Liver (tissue), 9 donors: ENCODE results near the gene HSPG2. TPM values are rescaled to one million over a fixed set of nuclear protein-coding genes. Genes with fewer than 3 reads are reported as not detected.

Source experiments
- DNase-seq: peaks from one replicate; pipeline ENCODE4 v3.0.0-alpha.2; 2017; ENCODE audit warnings: low spot score
- H3K27ac ChIP-seq, 2 donors: one replicate each; pipeline ENCODE4 v1.7.0; 2013; ENCODE audit warnings: inconsistent platforms in 2 of 2, low read length in 2 of 2, control low read depth in 1 of 2, low read depth in 1 of 2, mild to moderate bottlenecking in 1 of 2
- H3K27me3 ChIP-seq, 4 donors: one replicate each; pipeline versions ENCODE4 v1.6.1 to v1.7.0; 2013; ENCODE audit warnings: low read length in 3 of 4, inconsistent platforms in 1 of 4, mild to moderate bottlenecking in 1 of 4, moderate library complexity in 1 of 4; ENCODE audit not compliant: control insufficient read depth in 4 of 4, insufficient read depth in 4 of 4
- H3K36me3 ChIP-seq, 4 donors: one replicate each; pipeline versions ENCODE4 v1.6.1 to v1.7.0; 2013; ENCODE audit warnings: low read length in 3 of 4, mild to moderate bottlenecking in 3 of 4, low read depth in 1 of 4, moderate library complexity in 1 of 4; ENCODE audit not compliant: control insufficient read depth in 4 of 4, insufficient read depth in 3 of 4
- H3K4me1 ChIP-seq, 4 donors: one replicate each; pipeline versions ENCODE4 v1.6.1 to v1.7.0; 2013; ENCODE audit warnings: low read length in 3 of 4, mild to moderate bottlenecking in 3 of 4, moderate library complexity in 1 of 4; ENCODE audit not compliant: control insufficient read depth in 4 of 4, insufficient read depth in 4 of 4
- H3K4me3 ChIP-seq, 3 donors: one replicate each; pipeline versions ENCODE4 v1.6.1 to v1.7.0; 2013; ENCODE audit warnings: low read length in 3 of 3, control low read depth in 1 of 3, low read depth in 1 of 3, mild to moderate bottlenecking in 1 of 3
- H3K9ac ChIP-seq, 2 donors: one replicate each; pipeline ENCODE4 v1.7.0; 2013; ENCODE audit warnings: low read length in 2 of 2, mild to moderate bottlenecking in 2 of 2, moderate library complexity in 2 of 2, control low read depth in 1 of 2, low read depth in 1 of 2
- H3K9me3 ChIP-seq, 4 donors: one replicate each; pipeline versions ENCODE4 v1.6.1 to v1.7.0; 2013; ENCODE audit warnings: low read length in 3 of 4; ENCODE audit not compliant: control insufficient read depth in 4 of 4
- ATF3 ChIP-seq: IDR thresholded peaks from 2 replicates; pipeline ENCODE4 v1.6.1; 2016; ENCODE audit warnings: antibody characterized with exemption
- CTCF ChIP-seq: fragments of 150-350 bp; IDR thresholded peaks from 2 replicates; pipeline ENCODE4 v1.5.1; 2017; ENCODE audit warnings: improper control_type of control experiment, low read depth, low read length; ENCODE audit not compliant: missing input control
- EGR1 ChIP-seq, 2 donors: IDR thresholded peaks; 2 replicates each; pipeline ENCODE4 v1.6.1; 2016 to 2018; ENCODE audit warnings: antibody characterized with exemption in 2 of 2, low read depth in 2 of 2
- FOXA1 ChIP-seq: IDR thresholded peaks from 2 replicates; pipeline ENCODE4 v1.6.1; 2016; ENCODE audit warnings: antibody characterized with exemption
- FOXA2 ChIP-seq: IDR thresholded peaks from 2 replicates; pipeline ENCODE4 v1.6.1; 2016; ENCODE audit warnings: antibody characterized with exemption
- GABPA ChIP-seq, 2 donors: IDR thresholded peaks in 1 of 2; conservative IDR thresholded peaks in 1 of 2; 2 replicates each; pipeline ENCODE4 v1.6.1; 2016; ENCODE audit warnings: antibody characterized with exemption in 2 of 2, mild to moderate bottlenecking in 1 of 2, moderate library complexity in 1 of 2
- HNF4A ChIP-seq, 2 donors: conservative IDR thresholded peaks; 2 replicates each; pipeline ENCODE4 v1.6.1; 2016; ENCODE audit warnings: antibody characterized with exemption in 2 of 2, mild to moderate bottlenecking in 2 of 2
- HNF4G ChIP-seq: IDR thresholded peaks from 2 replicates; pipeline ENCODE4 v1.6.1; 2016; ENCODE audit warnings: antibody characterized with exemption
- JUND ChIP-seq, 2 donors: IDR thresholded peaks; 2 replicates each; pipeline ENCODE4 v1.6.1; 2016; ENCODE audit warnings: antibody characterized with exemption in 2 of 2
- MAX ChIP-seq: IDR thresholded peaks from 2 replicates; pipeline ENCODE4 v1.6.1; 2016; ENCODE audit warnings: antibody characterized with exemption
- NR2F2 ChIP-seq: IDR thresholded peaks from 2 replicates; pipeline ENCODE4 v1.6.1; 2016; ENCODE audit warnings: antibody characterized with exemption
- RAD21 ChIP-seq, 2 donors: IDR thresholded peaks; 2 replicates each; pipeline ENCODE4 v1.6.1; 2016; ENCODE audit warnings: antibody characterized with exemption in 2 of 2, mild to moderate bottlenecking in 2 of 2
- REST ChIP-seq: IDR thresholded peaks from 2 replicates; pipeline ENCODE4 v1.6.1; 2016; ENCODE audit warnings: antibody characterized with exemption, mild to moderate bottlenecking
- RXRA ChIP-seq, 2 donors: IDR thresholded peaks; 2 replicates each; pipeline ENCODE4 v1.6.1; 2017 to 2018; ENCODE audit warnings: antibody characterized with exemption in 2 of 2, mild to moderate bottlenecking in 1 of 2
- SP1 ChIP-seq: IDR thresholded peaks from 2 replicates; pipeline ENCODE4 v1.6.1; 2018; ENCODE audit warnings: antibody characterized with exemption, mild to moderate bottlenecking
- TAF1 ChIP-seq: conservative IDR thresholded peaks from 2 replicates; pipeline ENCODE4 v1.6.1; 2016; ENCODE audit warnings: antibody characterized with exemption, mild to moderate bottlenecking
- YY1 ChIP-seq: IDR thresholded peaks from 2 replicates; pipeline ENCODE4 v1.6.1; 2016; ENCODE audit warnings: antibody characterized with exemption, mild to moderate bottlenecking
- ZBTB33 ChIP-seq: IDR thresholded peaks from 2 replicates; pipeline ENCODE4 v1.6.1; 2016; ENCODE audit warnings: antibody characterized with exemption
- WGBS: extraction: QIAGEN DNeasy Blood & Tissue Kit; methylation state at CpG from one replicate; pipeline ENCODE4 v1.1.7; 2013; 5-methylcytosine and 5-hydroxymethylcytosine counted together
- polyA plus RNA-seq, 2 donors: library from polyadenylated mRNA; stranded (reverse) in 1 of 2; unstranded in 1 of 2; fragments of 200-250 nt in 1 of 2; fragments of >200 nt in 1 of 2; fragmentation: Nextera tagmentation in 1 of 2; extraction: Ambion mirVana in 1 of 2; gene quantifications; one replicate each; pipeline versions ENCODE4 v1.2.1 to v1.2.3, GENCODE V29; 2013 to 2015
- total RNA-seq, 2 donors: library from RNA; depleted of rRNA; stranded (reverse); fragments of >200 nt; gene quantifications; one replicate each; pipeline ENCODE4 v1.2.3, GENCODE V29; 2014
- donor health status: healthy.
- donor health status: healthy.
- donor health status: healthy.
- donor health status: healthy.
- donor health status: healthy.

The HSPG2 gene
- total and polyA plus RNA-seq, 4 donors = 5.6 to 43.9 (median 23.9) TPM

- Histone ChIP-seq H3K9me3 (no peaks in the 10 kb centered on the region), H3K36me3 (no peaks in the 10 kb centered on the region), H3K27me3 (no peaks in the 10 kb centered on the region), H3K27ac (peak overlapping the region; percentile 98), H3K4me3 (peak overlapping the region; percentile 88 to 99 (median 96)), H3K9ac (peak overlapping the region; percentile 57 to 80), H3K4me1 (peaks cover 4 to 19% (median 11%) of the 10 kb centered on the region in 4 donors)
- DNase-seq = no peak
- TF ChIP-seq MAX (peak; percentile 63), HNF4A (conservative IDR thresholded peaks at IDR 0.05) (peak in 1 of 2 donors; percentile 52), FOXA2 (no peak)
- 48% methylated on average over 32 of the region's 32 CpGs for WGBS
Observed at GRCh38 chr1:21783679-21784603, 153.2 kb downstream of the HSPG2 start.

GRCh38 chr1:21782868-21783678 is 154.0 kb downstream of the HSPG2 start, which contains the start of gene USP48:
TSS of gene USP48 (minus strand) at chr1:21783149. CDS start at chr1:21782957, 192 bp downstream.
- WGBS = under 1% methylated on average over 82 of the region's 82 CpGs
- H3K27ac ChIP-seq = peak within 1 kb of the TSS; percentile 98

More at GRCh38 chr1:21782868-21783678, 154.0 kb downstream of the HSPG2 start, which contains the start of gene USP48:
- DNase-seq = peak; percentile 96
- Histone ChIP-seq H3K9me3 (no peaks in the 10 kb centered on the region), H3K27me3 (no peaks in the 10 kb centered on the region), H3K4me3 (peak within 1 kb of the TSS; percentile 88 to 99 (median 96)), H3K9ac (peak within 1 kb of the TSS; percentile 80 to 95), H3K4me1 (peaks cover 4 to 21% (median 11%) of the 10 kb centered on the region in 4 donors), H3K36me3 (no peaks in the 10 kb centered on the region)
- TF ChIP-seq YY1 = peak; percentile 82
- no peak for TF ChIP-seq NR2F2
- peak; percentile 57 for TF ChIP-seq SP1
- peak; percentile 45 to 75 for TF ChIP-seq JUND (IDR thresholded peaks at IDR 0.05)
- peak; percentile 72 for TF ChIP-seq TAF1
- TF ChIP-seq RXRA (IDR thresholded peaks at IDR 0.05) = peak in 1 of 2 donors; percentile 43
- TF ChIP-seq HNF4G = no peak
- TF ChIP-seq ATF3 = no peak
- TF ChIP-seq ZBTB33 = peak; percentile 74
- peak; percentile 87 for TF ChIP-seq REST
- TF ChIP-seq EGR1 (IDR thresholded peaks at IDR 0.05; ENCODE audit: low read depth in 2 of 2) = peak in 1 of 2 donors; percentile 14
- TF ChIP-seq FOXA2 = no peak
- TF ChIP-seq GABPA (IDR thresholded peaks at IDR 0.05 in 1 of 2, conservative IDR thresholded peaks at IDR 0.05 in 1 of 2) = peak in 1 of 2 donors; percentile 84
- peak in 1 of 2 donors; percentile 2 for TF ChIP-seq RAD21 (IDR thresholded peaks at IDR 0.05)
- no peak for TF ChIP-seq MAX
- no peak for TF ChIP-seq HNF4A (conservative IDR thresholded peaks at IDR 0.05)
- TF ChIP-seq FOXA1 = no peak
- no peak for TF ChIP-seq CTCF
